ENCODE measurements around the gene OR2S2. TPM values are rescaled to one million over a fixed set of nuclear protein-coding genes. Genes with fewer than 3 reads are reported as not detected.
A peak's percentile ranks its signal among the peaks of the same experiment; 100 is the strongest.
"Not testable (repeated sequence)": the region's sequence is repeated elsewhere in the genome, so short reads cannot be mapped to it uniquely, and the experiment has no call there.

OR2S2 gene
- total RNA-seq, 1 experiment from 2014 or later, result not detected

- DNase-seq (ENCODE audit: low spot score), result peak; percentile 74
Observed at GRCh38 chr9:35962126-35962906, 4.4 kb upstream of the OR2S2 start.

GRCh38 chr9:35960039-35960655 is 2.2 kb upstream of the OR2S2 start:
- no peak for DNase-seq (ENCODE audit: low spot score)

DNA sequence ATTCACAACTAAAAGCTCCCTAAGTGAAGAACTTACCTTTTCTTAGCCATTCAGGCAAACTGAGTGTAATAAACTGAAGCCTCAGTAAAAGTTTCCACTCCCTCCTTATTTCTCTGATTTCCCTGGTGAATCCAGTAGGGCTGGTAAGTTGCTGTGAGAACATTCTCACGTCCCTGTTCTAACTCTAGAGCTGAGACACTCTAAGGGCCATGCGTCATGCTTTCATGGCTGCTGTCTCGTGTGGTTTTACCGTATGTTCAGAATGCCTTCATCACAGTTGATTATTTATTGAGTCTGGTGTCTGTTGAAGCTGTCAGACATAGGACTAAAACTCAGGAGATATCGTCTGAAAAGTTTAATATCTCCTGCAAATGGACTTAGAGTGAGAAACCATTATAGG is 1.3 kb downstream of the OR2S2 start:
- no peak for DNase-seq (ENCODE audit: low spot score)

DNA sequence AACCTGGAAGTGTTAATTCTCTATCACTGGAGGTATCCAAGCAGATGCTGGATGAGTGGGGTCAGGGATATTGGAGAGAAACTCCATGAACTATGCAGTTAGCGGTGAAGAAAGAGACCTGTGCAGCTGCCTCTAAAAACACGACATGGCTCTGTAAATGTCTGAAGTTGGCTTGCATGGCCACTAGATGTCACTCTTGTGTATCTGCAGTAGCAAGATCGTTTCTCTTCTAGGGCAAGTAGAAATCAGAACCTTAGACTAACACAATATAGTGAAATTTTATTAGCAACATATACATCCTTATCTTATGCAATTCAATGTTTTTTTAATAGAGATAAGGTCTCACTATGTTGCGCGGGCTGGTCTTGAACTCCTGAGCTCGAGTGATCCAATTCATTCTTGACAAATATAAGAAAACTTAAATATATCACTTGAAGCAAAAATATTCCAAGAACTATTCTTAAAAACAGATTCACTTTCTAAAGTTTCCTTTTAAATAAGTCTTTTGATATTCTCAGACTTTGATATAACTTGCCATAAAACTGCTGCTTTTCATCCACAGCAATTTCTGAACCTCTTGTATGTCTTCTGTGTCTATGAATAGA is 2.9 kb downstream of the OR2S2 start:
- peak; percentile 68 for DNase-seq (ENCODE audit: low spot score)

- no peak for DNase-seq (ENCODE audit: low spot score)
Observed at GRCh38 chr9:35952526-35953191, 5.3 kb downstream of the OR2S2 start.

- peak; percentile 52 for DNase-seq (ENCODE audit: low spot score)
Observed at GRCh38 chr9:35951736-35952135, 6.2 kb downstream of the OR2S2 start.

- no peak for DNase-seq (ENCODE audit: low spot score)
Observed at GRCh38 chr9:35948901-35949318, 9.0 kb downstream of the OR2S2 start.

DNA sequence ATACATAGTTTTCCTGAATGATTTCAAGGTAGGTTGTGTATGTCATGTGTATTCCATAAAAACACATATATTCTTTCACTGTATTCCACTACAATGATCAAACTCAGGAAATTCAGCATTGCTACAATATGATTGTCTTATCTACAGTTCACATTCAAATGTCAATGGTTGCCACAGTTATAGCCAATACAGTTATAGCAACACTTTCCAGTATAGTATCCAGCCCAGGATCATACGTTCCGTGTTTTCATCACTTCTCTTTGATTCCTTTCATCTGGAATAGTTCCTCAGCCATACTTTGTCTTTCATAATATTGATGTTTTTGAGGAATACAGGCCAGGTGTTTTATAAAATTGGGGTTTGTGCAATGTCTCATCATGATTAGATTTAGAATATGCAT is 9.5 kb downstream of the OR2S2 start:
- no peak for DNase-seq (ENCODE audit: low spot score)

- peak; percentile 86 for DNase-seq (ENCODE audit: low spot score)
Observed at GRCh38 chr9:35945341-35946018, 12.5 kb downstream of the OR2S2 start.

DNA sequence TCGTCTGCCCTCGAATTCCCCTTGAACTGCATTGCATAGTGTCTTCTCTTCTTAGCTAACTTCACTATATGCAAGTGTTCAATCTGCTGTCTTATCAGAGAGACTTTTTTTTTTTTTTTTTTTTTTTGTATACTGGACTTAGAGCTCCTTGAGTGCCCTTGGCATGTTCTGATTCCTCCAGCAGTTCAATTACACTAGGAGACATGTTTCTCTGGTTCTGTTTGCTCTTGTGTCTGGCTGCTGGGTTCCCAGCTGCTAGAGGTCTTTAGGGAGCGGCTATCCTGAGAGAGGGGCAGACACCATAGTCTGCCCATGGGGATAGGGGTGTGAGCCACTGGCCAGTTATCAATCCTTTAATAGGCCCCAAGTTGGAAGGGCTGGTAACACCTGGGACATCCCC is 13.1 kb downstream of the OR2S2 start:
- DNase-seq (ENCODE audit: low spot score), result no peak

GRCh38 chr9:35944173-35944572 is 13.8 kb downstream of the OR2S2 start:
- DNase-seq (ENCODE audit: low spot score), result no peak

DNA sequence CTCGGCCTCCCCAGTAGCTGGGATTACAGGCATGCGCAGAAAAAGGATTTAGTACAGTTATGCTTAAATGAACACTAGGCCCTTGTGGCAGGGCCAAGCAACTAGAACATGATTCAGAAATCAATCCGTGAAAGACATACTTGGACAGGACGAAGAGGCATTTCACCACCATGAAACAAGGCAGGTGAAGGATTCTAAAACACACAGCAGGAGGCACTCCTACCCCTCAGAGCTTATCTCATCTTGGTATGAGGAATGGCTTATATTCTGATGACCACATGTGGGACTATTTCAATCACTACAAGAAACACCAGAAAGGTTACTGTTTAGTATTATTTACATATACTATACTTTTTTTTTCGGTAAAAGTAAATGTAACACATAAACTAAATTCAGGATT is 15.7 kb downstream of the OR2S2 start:
- no peak for DNase-seq (ENCODE audit: low spot score)

DNA sequence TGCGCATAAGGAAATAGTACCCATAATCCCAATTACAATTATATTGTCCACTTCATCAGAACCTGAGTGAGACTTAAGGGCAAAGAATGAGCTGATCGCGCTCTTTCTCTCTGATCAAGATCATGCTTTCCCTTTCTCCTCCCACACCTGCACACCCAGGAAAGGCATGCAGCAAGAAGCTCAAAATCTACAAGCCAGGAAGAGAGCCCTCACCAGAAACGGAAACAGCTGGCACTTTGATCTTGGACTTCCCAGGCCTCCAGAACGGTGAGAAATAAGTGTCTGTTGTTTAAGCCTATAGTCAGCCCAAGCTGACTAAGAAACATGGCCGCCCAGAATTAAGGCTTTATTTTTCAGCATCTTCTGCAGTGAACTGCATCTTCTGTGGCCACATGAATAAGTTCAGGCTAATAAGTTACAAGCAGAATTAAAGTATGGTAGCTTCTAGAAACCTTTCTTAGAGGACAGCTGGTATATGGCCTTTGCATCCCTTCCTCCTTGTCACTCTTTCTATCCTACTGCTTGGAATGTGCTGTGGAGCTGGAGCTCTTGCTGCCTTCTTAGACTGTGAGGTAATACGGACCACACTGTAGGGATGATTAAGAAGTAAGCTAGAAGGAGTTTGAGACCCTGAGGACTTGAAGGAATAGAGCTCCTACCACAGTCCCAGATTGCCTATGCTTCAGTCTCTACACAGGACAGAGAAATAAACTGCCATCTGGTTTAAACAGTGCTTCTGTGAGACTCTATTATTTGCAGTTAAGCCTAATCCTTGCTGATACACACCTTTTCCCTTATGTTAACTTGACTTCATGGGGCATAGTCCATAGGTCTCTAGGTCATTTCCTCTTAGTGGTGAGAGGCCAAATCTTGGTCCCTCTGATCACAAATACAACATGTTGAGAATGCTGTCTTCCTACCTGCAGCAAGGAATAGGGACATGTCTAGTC is 17.2 kb downstream of the OR2S2 start:
- no peak for DNase-seq (ENCODE audit: low spot score)

GRCh38 chr9:35939679-35940250 is 18.2 kb downstream of the OR2S2 start:
- no peak for DNase-seq (ENCODE audit: low spot score)

DNA sequence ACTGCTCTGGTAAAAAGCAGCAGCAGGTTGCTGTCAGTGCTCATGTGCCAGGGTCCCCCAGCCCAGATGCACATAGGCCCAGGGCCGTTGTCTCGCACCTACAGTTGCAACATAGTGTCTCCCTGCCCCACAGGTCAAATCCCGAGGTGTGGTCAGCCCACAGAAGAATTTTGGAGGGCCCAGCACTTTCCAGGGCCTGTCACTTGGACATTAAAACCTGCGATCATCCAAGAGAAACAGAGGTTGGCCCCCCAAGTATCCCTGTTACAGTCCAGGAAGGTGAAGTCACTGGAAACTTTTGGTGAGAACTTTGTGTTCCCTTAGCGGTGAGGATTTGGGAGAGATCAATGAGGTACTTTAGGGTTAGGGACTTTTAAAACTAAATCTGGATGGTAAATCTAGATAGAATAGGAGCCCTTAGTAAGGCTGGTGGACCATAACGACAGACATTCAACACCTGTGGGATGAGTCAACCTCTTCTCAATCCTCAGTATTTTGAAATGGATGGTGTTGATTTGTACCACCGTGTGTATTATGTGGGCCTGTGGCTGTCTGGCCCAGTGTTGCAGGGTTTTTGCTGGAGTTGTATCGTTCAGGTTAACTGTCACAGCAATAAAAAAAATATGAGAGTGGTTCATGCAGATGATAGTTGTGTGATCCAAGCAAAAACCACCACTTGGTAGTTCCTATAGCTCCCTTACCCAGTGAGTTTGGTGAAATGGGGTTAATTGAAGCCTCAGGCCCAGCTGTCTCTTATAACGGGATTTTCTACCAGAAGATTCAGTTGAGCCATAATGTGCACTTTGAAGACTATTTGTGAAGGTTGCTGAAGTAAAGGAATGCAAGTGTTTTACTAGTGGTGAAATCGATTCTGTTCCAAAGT is 19.2 kb downstream of the OR2S2 start:
- DNase-seq (ENCODE audit: low spot score), result no peak

DNA sequence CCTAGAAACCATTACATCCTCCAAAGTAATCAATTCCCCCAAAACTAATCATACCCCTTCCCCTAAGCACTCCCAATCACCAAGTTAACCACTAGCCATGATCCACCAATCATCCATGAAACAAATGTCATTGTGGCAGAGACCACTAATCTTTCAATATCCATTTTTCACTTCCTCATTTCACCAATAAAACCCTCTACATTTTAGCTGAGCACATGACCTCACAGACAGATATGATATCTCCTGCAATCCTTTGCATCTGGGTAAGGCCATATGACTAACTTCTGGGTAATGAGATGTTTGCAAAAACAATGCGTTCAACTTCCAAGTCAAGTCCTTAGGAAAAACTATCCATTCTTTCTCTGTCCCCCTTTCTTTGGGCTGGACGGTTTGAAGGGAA is 20.7 kb downstream of the OR2S2 start:
- no peak for DNase-seq (ENCODE audit: low spot score)

DNA sequence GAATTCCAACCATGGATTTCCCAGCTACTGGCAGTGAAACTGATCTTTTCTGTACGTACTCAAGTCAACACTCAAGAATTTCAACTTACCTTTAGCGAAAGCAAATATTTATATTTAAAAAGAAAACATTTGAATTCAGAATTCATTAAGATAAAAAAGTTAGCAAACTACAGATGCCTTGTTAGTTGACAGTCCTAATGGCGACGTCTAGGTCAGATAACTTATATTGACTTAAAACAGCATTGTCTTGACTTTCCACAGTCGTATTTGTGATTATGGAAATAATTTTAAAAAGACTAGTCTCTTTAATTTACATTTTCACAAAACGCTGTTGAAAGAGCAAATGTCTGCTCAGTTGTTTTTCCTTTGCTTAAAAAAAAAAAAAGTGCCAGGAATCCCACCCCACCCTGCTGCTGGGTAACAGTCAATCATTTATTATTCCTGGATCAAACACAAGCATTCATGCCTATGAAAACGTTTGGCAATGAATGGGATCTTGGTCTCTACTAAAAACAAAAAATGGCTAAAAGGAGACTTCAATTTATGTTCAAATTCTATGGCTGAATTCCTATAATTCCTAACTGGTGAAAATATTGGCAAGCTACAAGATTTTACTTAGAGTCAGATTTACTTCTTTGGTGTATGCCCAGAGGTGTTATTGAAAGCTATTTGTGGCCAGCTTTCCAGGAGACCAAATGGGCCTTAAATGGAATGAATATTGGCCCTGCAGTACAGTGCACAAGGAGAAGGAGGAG is 22.0 kb downstream of the OR2S2 start:
- DNase-seq (ENCODE audit: low spot score), result no peak

GRCh38 chr9:35935261-35935660 is 22.7 kb downstream of the OR2S2 start:
- no peak for DNase-seq (ENCODE audit: low spot score)

- not testable (repeated sequence) for DNase-seq (ENCODE audit: low spot score)
Observed at GRCh38 chr9:35934069-35934468, 23.9 kb downstream of the OR2S2 start.
